Astrocyte (in vitro differentiated cells and primary cell): ENCODE data around the gene GPATCH2. TPM values are rescaled to one million over a fixed set of nuclear protein-coding genes. Genes with fewer than 3 reads are reported as not detected.
A peak's percentile ranks its signal among the peaks of the same experiment; 100 is the strongest.

Experiments
- DNase-seq: peaks from one replicate; pipeline ENCODE4 v3.0.0-alpha.2; 2010; ENCODE audit warnings: low read depth
- FAIRE-seq: peaks from 2 replicates; lab custom pipeline; 2011; peaks lifted over from hg19 to GRCh38; lab: Jason Lieb, UNC
- H2AFZ ChIP-seq: 2 replicates; pipeline ENCODE4 v1.6.0; 2012; ENCODE audit warnings: low read depth, low read length, inconsistent platforms
- H3K27ac ChIP-seq: 2 replicates; pipeline ENCODE4 v1.5.1; 2011; ENCODE audit warnings: low read depth, low read length, inconsistent platforms
- H3K27me3 ChIP-seq: 2 replicates; pipeline ENCODE4 v1.6.0; 2011; ENCODE audit warnings: low read length, inconsistent platforms; ENCODE audit not compliant: insufficient read depth
- H3K36me3 ChIP-seq: 2 replicates; pipeline ENCODE4 v1.5.1; 2011; ENCODE audit warnings: low read length, inconsistent platforms; ENCODE audit not compliant: insufficient read depth
- H3K4me1 ChIP-seq: 2 replicates; pipeline ENCODE4 v1.5.1; 2011; ENCODE audit warnings: low read length, inconsistent platforms; ENCODE audit not compliant: insufficient read depth
- H3K4me2 ChIP-seq: 2 replicates; pipeline ENCODE4 v1.6.0; 2012; ENCODE audit warnings: low read length, inconsistent platforms
- H3K4me3 ChIP-seq: 2 replicates; pipeline ENCODE4 v1.5.1; 2011; ENCODE audit warnings: low read depth, mild to moderate bottlenecking, low read length, inconsistent platforms; ENCODE audit not compliant: insufficient read depth
- H3K79me2 ChIP-seq: 2 replicates; pipeline ENCODE4 v1.6.0; 2012; ENCODE audit warnings: mild to moderate bottlenecking, low read length, inconsistent platforms; ENCODE audit not compliant: insufficient read depth
- H3K9ac ChIP-seq: 2 replicates; pipeline ENCODE4 v1.6.0; 2012; ENCODE audit warnings: mild to moderate bottlenecking, low read length, inconsistent platforms
- H3K9me3 ChIP-seq: 2 replicates; pipeline ENCODE4 v1.5.1; 2012; ENCODE audit warnings: low read depth, mild to moderate bottlenecking, low read length, inconsistent platforms; ENCODE audit not compliant: insufficient read depth
- H4K20me1 ChIP-seq: 2 replicates; pipeline ENCODE4 v1.6.0; 2012; ENCODE audit warnings: low read length, inconsistent platforms; ENCODE audit not compliant: insufficient read depth
- H3K27ac Mint-ChIP-seq: one replicate; pipeline ENCODE4 v1.8.0; 2021; ENCODE audit warnings: mild to moderate bottlenecking, mixed read lengths; ENCODE audit not compliant: unreplicated experiment
- H3K27me3 Mint-ChIP-seq: one replicate; pipeline ENCODE4 v1.8.0; 2021; ENCODE audit warnings: low read depth, mixed read lengths; ENCODE audit not compliant: unreplicated experiment
- H3K36me3 Mint-ChIP-seq: one replicate; pipeline ENCODE4 v1.8.0; 2021; ENCODE audit warnings: low read depth, mixed read lengths; ENCODE audit not compliant: unreplicated experiment
- H3K4me1 Mint-ChIP-seq: one replicate; pipeline ENCODE4 v1.8.0; 2021; ENCODE audit warnings: low read depth, mixed read lengths; ENCODE audit not compliant: unreplicated experiment
- H3K4me3 Mint-ChIP-seq: one replicate; pipeline ENCODE4 v1.8.0; 2021; ENCODE audit warnings: mild to moderate bottlenecking, moderate library complexity, mixed read lengths; ENCODE audit not compliant: unreplicated experiment
- H3K9me3 Mint-ChIP-seq: one replicate; pipeline ENCODE4 v1.8.0; 2021; ENCODE audit warnings: mild to moderate bottlenecking, mixed read lengths; ENCODE audit not compliant: unreplicated experiment
- CTCF ChIP-seq: IDR thresholded peaks from 2 replicates; pipeline ENCODE4 v1.5.1; 2011; ENCODE audit warnings: low read depth, mild to moderate bottlenecking, inconsistent platforms, low read length, moderate library complexity; ENCODE audit not compliant: insufficient read depth
- EZH2 ChIP-seq: IDR thresholded peaks from 2 replicates; pipeline ENCODE4 v1.6.1; 2012; ENCODE audit warnings: mild to moderate bottlenecking, low read length, inconsistent platforms; ENCODE audit not compliant: insufficient read depth
- total RNA-seq: library from RNA; stranded (reverse); gene quantifications from 2 replicates; pipeline ENCODE4 v1.2.1, GENCODE V29; 2021

The GPATCH2 gene
- total RNA-seq, 1 donor from 2014 or later, result 14.1 TPM

- H3K4me1 ChIP-seq, result no peaks in the 10 kb centered on the region
- Mint-ChIP-seq H3K27ac (no peak overlapping the region), H3K27me3 (no peaks in the 10 kb centered on the region)
Observed at GRCh38 chr1:217599154-217599553, 31.7 kb downstream of the GPATCH2 start.

GRCh38 chr1:217590598-217590997, 40.3 kb downstream of the GPATCH2 start:
- Histone ChIP-seq H3K27me3 (no peaks in the 10 kb centered on the region), H3K9ac (no peak overlapping the region), H3K36me3 (no peaks in the 10 kb centered on the region), H4K20me1 (no peaks in the 10 kb centered on the region), H3K4me3 (no peak overlapping the region), H3K9me3 (no peaks in the 10 kb centered on the region), H3K4me2 (no peak overlapping the region), H3K4me1 (no peaks in the 10 kb centered on the region), H3K27ac (no peak overlapping the region), H3K79me2 (no peaks in the 10 kb centered on the region), H2AFZ (no peak overlapping the region)
- Mint-ChIP-seq H3K4me3 (no peak overlapping the region), H3K4me1 (no peaks in the 10 kb centered on the region), H3K9me3 (no peaks in the 10 kb centered on the region), H3K36me3 (no peaks in the 10 kb centered on the region), H3K27me3 (no peaks in the 10 kb centered on the region), H3K27ac (no peak overlapping the region)
- DNase-seq (no peak), FAIRE-seq (no peak)
- no peak for TF ChIP-seq EZH2
- TF ChIP-seq CTCF, result no peak

More at GRCh38 chr1:217599154-217599553, 31.7 kb downstream of the GPATCH2 start:
- H3K9me3 ChIP-seq, result no peaks in the 10 kb centered on the region
- Mint-ChIP-seq H3K4me1 (no peaks in the 10 kb centered on the region), H3K4me3 (no peak overlapping the region), H3K36me3 (peaks cover 2% of the 10 kb centered on the region), H3K9me3 (no peaks in the 10 kb centered on the region)
- H3K79me2 ChIP-seq, result no peaks in the 10 kb centered on the region
- no peak overlapping the region for H3K4me3 ChIP-seq
- H3K27ac ChIP-seq, result no peak overlapping the region
- H3K4me2 ChIP-seq, result no peak overlapping the region
- H4K20me1 ChIP-seq, result peaks cover 3% of the 10 kb centered on the region
- TF ChIP-seq EZH2 (no peak), CTCF (no peak)
- FAIRE-seq (peak; percentile 49), DNase-seq (no peak)
- no peak overlapping the region for H3K9ac ChIP-seq
- no peak overlapping the region for H2AFZ ChIP-seq
- no peaks in the 10 kb centered on the region for H3K27me3 ChIP-seq
- no peaks in the 10 kb centered on the region for H3K36me3 ChIP-seq

GRCh38 chr1:217586586-217586985, 44.3 kb downstream of the GPATCH2 start:
- Histone ChIP-seq H3K9me3 (no peaks in the 10 kb centered on the region), H3K9ac (no peak overlapping the region), H4K20me1 (no peaks in the 10 kb centered on the region), H3K79me2 (no peaks in the 10 kb centered on the region), H3K27ac (no peak overlapping the region), H3K4me3 (no peak overlapping the region), H3K4me1 (no peaks in the 10 kb centered on the region), H3K4me2 (no peak overlapping the region), H2AFZ (no peak overlapping the region), H3K36me3 (no peaks in the 10 kb centered on the region), H3K27me3 (no peaks in the 10 kb centered on the region)
- DNase-seq (peak; percentile 6), FAIRE-seq (no peak)
- TF ChIP-seq EZH2, result no peak
- TF ChIP-seq CTCF, result no peak
- Mint-ChIP-seq H3K4me3 (no peak overlapping the region), H3K27me3 (no peaks in the 10 kb centered on the region), H3K9me3 (no peaks in the 10 kb centered on the region), H3K36me3 (no peaks in the 10 kb centered on the region), H3K4me1 (no peaks in the 10 kb centered on the region), H3K27ac (no peak overlapping the region)
